Inflammatory macrophage (primary cell): ENCODE data around the gene ABCF3.

Source experiments
- DNase-seq, 2 donors: peaks; one replicate each; pipeline ENCODE4 v3.0.0-alpha.2; 2020 to 2022

ABCF3 gene

DNA sequence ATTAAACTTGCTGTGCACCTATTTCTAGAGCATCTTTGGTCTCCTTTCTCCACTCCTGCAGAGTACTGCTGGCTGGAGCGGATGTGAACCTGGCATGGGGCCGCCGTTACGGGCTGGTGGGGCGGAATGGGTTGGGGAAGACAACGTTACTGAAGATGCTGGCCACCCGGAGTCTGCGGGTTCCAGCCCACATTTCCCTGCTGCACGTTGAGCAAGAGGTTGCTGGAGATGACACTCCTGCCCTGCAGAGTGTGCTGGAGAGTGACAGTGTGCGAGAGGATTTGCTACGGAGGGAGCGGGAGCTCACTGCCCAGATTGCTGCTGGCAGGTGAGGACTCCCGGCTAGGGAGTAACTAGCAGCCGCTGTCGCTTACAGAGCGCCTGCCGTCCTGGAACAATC, 2.1 kb downstream of the ABCF3 start:
- no peak for DNase-seq

DNA sequence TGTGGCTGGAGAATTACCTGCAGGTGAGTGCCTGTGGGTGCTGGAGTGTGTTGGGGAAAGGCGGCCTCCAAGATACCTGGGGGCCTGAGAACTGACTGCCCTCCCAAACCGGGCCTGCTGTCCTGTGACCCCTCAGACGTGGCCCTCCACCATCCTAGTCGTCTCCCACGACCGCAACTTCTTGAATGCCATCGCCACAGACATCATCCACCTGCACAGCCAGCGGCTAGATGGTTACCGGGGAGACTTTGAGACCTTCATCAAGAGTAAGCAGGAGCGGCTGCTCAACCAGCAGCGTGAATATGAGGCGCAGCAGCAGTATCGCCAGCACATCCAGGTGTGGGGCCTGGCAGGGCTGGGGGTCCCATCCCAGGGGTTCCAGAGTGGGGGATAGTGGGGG, 3.4 kb downstream of the ABCF3 start:
- no peak for DNase-seq

DNA sequence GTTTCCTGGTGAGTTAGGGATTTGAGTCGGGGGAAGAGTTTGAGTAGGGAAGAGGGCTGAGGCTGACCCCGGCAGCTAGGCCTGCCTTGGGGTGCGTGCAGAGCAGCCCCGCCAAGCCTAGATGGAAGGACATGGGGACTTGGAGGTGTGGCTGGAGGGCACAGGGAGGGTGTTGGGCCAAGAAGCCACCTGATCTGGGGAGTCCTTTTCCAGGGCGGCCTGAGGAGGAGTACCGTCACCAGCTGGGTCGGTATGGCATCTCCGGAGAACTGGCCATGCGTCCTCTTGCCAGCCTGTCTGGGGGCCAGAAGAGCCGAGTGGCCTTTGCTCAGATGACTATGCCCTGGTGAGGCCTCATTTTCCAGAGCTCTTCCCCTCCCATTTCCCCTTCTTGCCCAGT, 6.9 kb downstream of the ABCF3 start:
- no peak for DNase-seq

DNA sequence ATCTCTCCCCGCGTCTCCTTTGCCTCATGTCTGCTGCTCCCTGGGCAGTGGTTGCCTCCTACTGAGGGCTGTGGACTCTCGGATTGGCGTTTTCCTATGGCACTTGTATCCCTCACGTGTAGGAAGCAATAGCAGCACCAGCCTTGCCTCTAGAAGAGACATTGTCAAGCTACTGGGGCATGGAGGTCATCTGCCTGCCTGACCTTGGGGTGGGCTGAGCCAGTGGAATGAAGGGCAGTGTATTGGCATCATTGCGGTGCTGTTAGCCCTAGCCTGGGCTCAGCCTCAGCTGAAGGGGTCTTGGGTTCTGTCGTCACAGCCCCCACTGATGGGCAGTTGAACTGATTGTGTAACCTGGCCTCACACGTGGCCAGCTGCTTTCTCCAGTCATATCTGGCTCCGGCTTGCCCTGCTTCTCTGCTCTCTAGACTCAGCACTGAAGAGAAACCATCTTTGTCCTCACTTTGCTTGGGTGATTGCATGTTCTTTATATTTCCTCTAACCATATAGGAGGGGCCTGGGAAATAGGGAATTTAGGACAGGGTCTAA, 8.1 kb downstream of the ABCF3 start:
- no peak for DNase-seq

DNA sequence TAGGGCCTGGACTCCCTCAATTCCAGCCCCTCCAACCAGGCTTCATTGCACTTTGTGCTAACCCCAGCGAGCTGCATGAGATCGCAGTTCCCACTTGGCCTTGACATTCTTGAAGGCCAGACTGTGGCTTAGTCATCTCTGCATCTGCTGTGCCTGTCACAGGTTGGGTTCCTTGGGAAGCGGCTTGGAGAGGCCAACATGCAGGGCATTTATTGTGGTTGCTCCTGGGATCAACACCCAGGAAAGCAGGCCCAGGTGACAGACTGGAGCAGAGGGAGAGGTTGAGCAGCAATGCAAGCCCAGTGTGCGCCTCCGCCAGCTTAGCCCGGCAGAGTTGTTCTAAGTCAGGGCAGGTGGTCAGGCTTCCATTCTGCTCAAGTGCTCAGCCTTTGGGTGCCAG, 10.5 kb downstream of the ABCF3 start:
- DNase-seq: no peak

DNA sequence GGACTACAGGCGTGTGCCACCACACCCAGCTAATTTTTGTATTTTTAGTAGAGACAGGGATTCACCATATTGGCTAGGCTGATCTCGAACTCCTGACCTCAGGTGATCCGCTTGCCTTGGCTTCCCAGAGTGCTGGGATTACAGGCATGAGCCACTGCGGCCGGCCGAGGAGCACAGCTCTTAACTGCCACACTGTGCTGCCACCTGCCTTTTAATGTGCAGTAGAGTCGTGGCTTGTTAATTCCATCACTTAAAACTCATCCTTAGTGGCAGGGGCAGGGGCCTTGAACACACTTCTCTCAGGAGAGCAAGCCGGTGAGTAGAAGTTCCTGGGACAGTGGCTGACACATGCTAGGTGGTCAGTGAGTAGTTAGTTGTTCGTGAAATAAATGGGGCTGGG, 12.5 kb downstream of the ABCF3 start:
- no peak for DNase-seq

DNA sequence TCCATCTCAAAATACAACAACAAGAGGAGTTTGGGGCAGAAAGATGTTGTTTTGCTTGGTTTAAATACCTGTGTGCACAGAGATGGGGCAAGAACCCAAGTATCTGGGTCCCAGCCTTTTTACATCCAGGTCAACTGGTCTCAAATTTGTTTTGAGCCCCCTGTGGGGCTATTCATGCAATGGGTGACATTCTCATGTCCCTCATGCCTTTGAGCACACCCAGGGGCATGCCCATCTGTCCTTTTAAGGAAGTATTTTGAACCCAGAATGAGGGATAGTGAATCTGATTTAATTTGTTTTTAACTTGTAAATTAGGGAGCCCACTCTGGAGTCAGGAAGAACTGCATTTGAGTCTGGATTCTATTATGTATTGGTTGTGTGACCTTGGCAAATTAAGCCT, 14.8 kb downstream of the ABCF3 start:
- DNase-seq: no peak

DNA sequence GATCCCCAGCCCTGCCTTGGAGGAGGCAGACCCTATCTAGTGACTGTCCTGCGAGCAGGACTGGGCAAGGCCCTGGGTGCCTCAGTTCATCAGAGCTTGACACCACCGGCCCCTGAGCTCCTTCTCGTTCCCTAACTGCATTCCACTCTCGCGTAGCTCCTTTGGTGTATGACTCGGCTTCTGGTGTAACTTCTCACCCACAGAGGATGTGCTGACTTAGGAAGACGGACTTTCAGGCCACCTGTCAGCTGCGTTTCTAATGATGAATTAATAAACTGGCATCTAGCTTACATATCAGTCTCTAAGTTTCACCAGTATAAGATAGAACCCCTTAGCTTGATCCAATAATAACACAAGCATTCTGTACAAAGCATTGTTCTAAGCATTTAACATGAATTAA, 17.5 kb downstream of the ABCF3 start:
- no peak for DNase-seq

DNA sequence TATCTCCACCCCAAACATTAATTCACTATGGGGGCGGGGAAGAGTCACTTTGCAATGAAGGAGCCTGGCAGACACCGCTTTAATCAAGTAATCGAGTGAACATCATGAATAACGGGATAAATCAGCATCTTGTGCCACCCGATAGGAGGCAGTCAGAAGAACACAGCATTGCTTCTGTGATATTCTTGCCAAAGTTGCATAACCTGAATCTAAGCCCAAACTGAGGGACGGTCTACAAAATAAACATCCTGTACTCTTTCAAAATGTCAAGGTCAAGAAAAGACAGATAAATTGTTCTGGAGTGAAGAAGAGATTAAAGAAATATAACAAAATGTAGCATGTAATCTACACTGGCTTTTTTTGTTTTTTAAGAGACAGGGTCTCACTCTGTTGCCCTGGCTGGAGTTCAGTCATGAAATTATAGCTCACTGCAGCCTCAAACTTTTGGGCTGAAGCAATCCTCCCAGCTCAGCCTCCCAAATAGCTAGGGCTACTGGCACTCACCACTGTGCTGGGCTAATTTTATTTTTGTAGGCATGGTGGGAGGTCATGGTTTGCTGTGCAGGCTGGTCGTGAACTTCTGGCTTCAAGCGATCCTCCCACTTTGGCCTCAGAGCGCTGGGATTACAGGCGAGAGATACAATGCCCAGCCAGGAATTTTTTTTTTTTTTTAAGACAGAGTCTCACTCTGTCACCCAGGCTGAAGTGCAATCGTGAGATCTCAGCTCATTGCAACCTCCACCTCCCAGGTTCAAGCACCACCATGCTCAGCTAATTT, 23.3 kb downstream of the ABCF3 start:
- no peak for DNase-seq

DNA sequence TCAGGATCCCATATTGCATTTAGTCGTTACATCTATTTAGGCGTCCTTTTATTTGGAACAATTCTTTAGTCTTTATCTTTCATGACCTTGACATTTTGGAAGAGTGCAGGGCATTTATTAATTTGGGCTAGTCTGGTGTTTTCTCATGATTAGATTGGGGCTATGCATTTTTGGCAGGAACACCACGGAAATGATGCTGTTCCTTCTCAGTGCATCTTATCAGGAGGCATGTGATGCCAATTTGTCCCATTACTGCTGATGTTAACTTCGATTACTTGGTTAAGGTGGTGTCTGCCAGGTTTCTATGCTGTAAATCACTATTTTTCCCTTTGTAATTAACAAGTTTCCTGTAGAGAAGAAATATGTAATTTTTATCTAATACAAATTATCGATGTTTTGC, 25.3 kb downstream of the ABCF3 start:
- DNase-seq: no peak

DNA sequence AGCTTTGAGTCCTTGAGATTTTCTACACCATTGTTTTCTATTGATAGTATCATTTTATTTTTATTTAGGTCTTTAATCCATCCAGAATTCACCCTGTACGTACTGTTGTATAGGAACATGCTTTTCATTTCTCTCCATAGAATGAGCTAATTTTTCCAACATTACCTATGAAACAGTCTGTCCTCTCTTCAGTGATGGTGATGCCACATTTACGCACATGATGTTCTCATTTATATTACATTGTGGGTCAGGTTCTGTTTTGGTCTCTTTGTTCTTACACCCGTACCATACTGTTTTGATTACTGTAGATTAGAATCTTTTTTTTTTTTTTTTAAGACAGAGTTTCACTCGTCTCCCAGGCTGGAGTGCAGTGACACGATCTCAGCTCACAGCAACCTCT, 25.7 kb downstream of the ABCF3 start:
- DNase-seq: no peak

DNA sequence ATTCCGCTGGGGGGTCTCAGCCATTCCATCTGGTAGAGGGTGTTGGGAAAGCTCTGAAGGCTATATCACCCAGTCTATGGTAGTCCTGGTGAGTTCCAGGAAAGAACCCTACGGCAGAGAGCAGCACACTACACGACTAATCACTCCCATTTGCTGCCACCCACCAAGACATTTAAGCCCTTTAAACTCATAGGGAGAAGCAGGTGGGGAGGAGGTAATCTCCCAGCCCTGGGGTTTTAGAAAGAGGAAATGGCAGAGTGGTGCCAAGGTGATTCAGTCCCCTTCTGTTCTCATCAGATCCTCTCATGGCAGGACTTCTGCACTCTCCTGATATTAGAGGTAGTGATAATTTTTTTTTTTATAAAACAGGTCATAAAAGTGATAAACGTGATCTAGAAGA, 32.8 kb downstream of the ABCF3 start:
- DNase-seq: no peak

DNA sequence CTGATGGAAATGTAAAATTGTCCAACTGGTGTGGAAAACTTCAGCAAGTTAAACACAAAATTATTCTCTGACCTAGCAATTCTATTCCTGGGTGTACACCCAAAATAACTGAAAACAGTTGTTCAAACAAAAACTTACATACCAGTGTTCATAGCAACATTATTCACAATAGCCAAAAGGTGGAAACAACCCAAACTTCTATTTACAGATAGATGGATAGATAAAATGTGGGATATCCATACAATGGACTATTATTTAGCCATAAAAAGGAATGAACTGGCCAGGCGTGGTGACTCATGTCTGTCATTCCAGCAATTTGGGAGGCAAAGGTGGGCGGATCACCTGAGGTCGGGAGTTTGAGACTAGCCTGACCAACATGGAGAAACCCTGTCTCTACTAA, 36.5 kb downstream of the ABCF3 start:
- no peak for DNase-seq

DNA sequence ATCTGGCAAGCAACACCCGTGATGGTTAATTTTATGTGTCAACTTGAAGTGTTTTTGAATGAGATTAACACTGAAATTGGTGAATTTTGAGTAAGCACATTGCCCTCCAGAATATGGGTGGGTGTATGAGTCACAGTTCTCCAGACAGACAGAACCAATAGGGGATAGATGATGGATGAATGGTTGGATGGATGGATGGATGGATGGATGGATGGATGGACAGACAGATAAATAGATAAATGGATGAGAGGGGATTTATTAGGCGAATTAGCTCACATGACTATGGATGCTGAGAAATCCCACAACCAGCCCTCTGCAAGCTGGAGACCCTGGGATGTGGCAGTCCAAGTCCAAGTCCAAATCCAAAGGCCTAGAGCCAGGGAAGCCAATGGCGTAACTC, 37.9 kb downstream of the ABCF3 start:
- DNase-seq: no peak

DNA sequence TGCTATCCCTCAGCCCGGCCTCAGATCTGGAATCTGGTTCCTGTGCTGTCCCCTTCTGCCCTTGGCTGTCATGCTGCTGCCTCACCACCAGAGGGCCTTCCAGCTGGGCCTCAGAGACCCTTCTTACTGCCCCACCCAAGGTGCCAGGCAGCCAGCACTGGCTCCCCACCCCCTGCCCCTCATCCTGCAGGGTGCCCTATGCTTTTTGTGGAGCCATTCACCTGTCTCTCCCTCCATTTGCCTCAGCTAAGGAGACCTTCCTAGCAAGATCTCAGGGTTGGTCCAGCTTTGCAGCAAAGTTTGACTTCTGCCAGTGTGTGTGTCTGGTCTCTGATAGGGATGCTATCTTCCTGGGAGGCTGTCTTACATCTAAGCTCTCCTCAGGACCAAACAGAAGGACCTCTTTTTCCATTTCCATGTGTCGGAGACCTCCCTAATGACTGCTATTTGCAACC, 41.5 kb downstream of the ABCF3 start:
- peak; percentile 14 to 24 for DNase-seq

DNA sequence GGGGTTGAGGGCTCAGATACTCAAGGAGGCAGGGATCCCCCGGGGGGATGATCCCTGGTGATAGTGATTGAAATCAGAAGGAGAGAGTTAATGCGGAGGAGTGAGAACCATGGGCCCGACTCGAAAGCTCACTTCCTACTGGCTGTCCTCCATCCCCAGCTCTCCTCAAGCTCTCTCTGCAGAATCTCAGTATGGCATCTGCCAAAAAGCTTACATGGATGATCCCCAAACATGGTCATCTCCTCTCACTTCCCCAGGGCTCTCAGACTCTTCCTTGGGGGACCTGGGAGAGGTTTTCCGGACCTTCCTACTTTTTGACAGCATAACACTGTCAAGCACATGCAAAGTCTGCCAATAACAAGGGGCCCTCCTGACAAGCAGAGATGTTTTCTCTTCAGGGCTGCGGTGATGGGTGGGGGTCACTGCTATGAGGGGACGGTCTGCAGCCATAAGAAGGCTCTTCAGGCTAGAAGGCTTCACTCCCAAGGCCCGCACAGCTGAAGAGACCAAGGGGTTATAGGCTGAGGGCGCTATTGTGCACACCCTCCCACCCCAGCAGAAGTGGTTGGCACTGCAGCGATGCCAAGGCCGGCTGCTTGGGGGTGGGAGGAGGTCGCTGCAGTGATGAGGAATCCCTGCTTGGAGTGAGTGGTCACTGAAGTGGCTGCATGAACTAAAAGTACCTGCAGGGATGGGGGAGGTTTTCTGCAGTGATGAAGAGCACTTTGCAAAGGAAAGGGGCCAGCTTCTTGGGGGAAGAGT, 42.6 kb downstream of the ABCF3 start:
- no peak for DNase-seq

DNA sequence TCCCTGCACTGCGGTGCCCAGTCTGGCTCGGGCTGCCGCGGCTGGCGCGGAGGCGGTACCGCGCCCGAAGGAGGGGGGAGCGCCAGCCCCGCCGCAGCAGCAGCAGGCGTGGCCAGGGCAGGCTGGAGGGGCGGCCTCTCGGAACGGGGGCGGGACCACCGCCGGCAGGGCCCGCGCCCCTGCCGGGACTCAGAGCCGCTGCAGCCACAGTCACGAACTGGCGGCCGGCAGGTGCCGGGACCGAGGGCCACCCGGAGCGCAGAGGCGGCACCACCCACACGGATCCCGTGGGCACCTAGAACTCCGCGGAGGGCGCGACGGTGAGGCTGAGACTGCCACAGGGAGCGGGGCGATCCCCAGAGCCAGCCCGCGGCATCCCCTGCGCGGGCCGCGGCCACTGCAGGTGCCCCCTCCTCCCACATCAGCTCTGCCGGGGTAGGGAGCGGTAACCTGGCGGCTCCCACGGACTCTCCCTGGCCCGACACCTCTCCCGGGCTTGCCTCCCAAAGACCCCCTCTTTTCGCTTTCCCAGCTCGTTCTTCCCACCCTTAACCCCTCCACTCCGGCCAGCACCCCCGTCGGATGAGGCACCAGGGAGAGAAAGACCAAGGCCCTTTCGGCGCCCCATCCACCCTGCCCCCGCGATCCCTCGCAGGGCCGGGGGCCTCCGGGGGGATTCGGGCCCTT, 43.5 kb downstream of the ABCF3 start, which contains the start of gene VWA5B2:
Gene VWA5B2 (plus strand): TSS at position 192 of the 687 bp plus-strand sequence. CDS start 944 bp downstream, outside the sequence.
- peak in 1 of 2 donors; percentile 19 for DNase-seq

DNA sequence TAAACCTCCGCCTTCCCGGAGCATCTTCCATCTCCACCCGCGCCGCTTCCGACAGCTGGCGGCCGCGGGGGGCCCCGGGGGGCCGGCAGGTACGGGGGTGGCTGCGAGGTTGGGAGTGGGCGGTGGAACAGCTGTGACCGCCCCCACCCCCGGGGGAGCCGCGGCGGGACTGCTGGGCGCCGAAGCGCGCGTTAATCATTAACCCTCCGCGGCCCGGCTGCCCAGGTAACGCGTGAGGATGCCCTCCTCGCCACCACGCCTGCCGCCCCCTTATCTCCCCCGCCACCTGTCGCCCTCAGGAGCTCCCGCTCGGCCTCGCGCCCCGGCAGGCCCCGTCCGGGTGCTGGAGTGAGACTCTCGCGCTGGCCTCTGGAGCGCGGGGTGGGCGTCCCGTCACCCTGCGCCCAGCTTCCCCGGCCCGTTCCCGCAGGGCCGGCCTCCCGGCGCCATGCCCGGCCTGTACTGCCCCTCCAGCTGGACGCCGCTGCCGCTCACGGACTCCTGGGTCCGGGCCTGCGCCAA, 44.1 kb downstream of the ABCF3 start:
- DNase-seq: no peak

DNA sequence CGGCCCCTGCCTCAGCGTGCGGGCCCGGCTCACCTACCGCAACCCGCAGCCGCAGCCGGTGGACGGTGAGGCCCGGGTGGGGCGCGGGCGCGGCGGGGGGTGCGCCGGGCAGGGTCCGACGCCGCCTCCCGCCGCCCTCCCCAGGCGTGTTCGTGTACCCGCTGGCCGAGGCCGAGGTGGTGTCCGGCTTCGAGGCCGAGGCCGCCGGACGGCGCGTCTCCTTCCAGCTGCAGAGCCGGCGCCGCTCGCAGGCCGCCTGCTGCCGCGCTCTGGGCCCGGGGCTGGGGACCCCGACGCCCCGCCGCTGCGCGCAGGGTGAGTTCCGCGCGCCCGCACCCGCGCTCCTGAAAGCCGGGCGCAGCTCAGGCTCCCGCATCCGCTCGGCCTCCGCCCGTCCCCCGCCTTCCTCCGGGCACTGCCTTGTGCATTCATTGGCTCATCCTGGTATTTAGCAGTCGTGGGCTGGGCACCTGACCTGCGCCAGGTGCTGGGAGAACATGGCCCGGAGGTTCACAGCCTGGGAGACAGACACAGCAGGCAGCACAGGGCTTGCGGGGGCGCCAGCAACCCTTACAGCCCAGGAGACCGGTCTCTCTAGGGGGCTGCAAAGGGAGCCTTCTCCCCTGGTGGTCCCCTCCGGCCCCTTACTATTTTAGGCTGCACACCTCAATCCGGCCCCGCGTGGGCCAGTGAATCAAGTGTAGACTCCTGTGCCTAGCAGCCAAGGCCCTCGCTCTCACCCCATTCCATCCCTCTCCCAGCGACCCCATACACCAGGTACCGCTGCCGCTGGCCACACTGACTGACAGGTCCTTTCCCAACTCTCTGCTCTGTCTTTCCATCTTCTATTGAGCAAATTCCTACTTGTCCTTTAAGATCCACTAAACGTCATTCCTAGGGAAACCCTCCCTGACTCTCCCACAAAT, 44.9 kb downstream of the ABCF3 start:
- no peak for DNase-seq

DNA sequence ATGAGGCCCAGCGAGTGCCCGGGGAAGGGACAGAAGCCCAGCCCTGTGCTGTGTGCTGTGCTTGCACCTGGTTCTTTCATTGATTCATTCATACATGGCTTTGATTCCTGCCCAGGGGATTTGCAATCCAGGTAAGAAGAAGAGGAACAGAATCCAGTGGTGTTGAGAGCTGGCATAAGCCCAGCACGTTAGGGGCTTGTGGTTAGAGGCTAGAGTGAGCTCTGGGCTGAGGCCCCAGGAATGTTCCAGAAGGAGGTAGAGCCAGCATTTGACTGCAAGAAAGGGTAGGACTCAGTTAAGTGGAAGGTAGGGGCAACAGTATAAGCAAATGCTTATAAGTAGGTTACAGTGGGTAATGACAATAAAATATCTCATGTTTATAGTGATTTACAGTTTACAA, 45.7 kb downstream of the ABCF3 start:
- DNase-seq: no peak

DNA sequence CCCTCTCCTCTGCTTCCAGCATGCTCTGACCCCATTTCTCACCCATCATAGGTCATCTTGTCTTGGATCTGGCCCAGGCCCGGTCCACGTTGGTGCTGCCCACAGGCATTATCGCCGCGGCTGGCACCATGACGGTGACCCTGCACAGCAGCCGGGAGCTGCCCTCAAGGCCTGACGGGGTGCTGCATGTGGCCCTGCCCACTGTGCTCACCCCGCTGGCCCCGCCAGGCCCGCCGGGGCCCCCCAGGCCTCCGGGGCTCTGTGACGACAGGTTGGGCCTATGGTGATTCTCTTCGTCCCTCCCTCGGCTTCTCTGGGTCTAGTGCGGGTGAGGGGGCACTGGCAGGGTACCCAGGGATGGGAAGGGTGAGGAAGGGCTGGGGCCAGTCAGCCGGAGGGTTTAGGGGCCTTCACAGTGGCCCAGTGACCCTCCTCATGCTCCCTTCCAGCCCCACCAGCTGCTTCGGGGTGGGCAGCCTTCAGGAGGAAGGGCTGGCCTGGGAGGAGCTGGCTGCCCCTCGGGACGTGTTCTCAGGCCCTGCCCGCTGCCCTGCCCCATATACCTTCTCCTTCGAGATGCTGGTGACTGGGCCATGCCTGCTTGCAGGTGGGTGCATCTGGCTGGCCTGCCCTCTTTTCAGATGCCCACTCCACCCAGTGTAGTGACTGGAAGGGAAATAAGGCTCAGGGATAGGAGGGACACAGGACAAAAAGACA, 47.3 kb downstream of the ABCF3 start:
- no peak for DNase-seq
